ENCODE data around the gene HNRNPD.
A peak's percentile ranks its signal among the peaks of the same experiment; 100 is the strongest.
"Not testable (repeated sequence)": the region's sequence is repeated elsewhere in the genome, so short reads cannot be mapped to it uniquely, and the experiment has no call there.

The HNRNPD gene, protein sequence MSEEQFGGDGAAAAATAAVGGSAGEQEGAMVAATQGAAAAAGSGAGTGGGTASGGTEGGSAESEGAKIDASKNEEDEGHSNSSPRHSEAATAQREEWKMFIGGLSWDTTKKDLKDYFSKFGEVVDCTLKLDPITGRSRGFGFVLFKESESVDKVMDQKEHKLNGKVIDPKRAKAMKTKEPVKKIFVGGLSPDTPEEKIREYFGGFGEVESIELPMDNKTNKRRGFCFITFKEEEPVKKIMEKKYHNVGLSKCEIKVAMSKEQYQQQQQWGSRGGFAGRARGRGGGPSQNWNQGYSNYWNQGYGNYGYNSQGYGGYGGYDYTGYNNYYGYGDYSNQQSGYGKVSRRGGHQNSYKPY

DNA sequence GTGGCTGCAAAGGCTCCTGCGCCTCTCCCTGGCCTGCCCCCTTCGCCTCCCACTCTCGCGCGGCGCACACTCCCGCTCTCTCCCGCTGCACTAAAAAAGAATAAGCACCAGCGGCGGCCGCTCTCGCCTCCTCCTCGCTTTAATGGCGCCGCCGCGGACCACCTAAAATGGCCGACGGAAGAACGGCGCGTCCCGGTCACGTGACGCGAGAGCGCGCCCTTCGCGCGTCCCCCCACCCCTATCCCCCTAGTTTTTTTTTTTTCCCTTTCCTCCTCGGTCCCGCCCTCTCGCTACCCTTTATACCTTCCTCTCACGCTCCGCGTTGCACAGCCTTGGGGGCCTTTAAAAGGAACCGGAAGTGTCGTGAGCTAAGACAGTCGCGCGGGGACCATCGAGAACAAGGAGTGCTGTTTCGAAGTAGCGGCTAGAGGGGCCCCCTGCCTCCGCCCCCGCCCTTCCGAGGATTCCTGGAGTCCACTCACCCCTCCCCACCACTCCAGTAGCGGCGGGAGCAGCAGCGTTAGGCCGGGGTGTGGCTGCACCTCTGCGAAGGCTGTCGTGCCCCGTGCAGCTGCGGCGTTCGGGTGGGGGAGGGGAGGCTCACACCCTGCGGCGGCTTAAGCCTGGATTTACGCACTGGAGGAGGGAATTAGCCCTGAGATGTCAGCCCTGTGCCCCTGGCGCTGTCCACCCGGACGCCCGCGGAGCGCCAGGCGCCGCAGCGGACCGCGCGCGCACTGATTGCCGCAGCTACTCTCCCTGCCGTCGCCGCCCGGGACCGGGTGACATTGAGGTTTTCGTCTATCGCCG is at the start of gene HNRNPD:
Gene HNRNPD, minus strand, starts transcription at position 176 of the 810 bp plus-strand sequence. CDS start 313 bp downstream, outside the sequence.
- DNase-seq, result peak; percentile 99

DNA sequence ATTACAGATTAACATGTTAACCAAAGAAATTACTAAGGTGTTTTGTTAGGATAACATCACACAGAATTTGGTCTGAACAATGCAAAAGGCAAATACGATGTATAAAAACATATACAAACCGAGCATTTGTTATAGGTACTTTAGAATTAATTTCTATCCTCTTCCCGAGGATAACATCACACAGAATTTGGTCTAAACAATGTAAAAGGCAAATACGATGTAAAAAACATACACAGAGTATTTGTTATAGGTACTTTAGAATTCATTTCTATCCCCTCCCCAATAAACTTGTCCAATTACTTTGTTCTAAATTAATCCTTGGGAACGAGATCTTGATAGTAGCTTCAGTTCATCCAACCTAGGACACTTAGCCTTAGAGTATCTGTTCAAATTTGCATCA is 48.8 kb upstream of the HNRNPD start:
- no peak for DNase-seq

DNA sequence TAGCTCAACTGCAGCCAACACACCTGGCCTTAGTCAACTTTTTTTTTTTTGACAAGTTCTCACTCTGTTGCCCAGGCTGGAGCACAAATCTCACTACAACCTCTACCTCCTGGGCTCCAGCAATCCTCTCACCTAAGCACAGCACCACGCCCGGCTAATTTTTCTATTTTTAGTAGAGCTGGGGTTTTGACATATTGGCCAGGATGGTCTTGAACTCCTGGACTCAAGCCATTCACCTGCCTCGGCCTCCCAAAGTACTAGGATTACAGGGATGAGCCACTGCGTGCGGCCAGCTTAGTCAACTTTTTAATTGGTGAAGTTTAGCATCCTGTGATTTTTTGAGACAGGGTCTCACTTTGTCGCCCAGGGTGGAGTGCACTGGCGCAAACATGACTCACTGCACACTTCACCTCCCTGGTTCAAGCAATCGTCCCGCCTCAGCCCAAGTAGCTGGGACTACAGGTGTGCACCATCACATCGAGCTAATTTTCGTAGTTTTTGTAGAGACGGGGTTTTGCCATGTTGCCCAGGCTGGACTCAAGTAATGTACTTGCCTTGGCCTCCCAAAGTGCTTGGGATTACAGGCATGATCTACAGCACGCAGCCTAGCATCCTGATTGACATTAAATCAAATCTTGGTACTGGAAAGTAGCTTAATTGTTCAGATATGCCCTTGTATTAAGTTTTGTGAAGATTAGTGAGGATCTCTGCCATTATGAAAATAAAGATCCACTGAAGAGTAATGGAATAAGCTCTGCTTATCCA is 48.2 kb upstream of the HNRNPD start:
- peak; percentile 14 for DNase-seq

DNA sequence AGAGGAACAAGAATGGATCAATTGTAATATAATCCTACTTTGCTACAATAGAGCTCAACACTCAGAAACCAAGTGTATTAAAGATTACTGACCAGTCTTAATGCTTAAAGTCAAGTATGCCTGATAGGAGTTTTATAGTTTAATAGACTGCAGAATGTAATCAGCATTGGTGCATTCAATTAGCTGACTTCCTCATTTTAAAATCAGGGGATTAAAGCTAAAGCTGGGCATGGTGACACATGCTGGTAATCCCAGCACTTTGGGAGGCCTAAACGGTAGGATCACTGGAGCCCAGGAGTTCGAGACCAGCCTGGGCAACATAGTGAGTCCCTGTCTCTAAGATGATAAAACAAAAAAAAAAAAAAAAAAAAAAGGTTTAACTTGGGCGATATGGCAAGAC is 45.7 kb upstream of the HNRNPD start:
- no peak for DNase-seq

- DNase-seq, result peak; percentile 13
Observed at GRCh38 chr4:82415922-82416365, 42.2 kb upstream of the HNRNPD start.

DNA sequence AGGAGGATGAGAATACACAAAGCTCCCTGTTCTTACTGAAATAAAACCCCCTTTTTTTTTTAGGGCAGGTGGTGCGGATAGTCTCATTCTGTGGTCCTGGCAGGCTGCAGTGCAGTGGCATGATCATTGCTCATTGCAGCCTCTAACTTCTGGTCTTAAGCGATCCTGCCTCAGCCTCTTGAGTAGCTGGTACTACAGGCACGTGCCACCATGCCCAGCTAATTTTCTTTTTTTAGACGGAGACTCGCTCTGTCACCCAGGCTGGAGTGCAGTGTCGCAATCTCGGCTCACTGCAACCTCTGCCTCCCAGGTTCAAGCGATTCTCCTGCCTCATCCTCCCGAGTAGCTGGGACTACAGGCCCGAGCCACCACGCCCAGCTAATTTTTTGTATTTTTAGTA is 41.3 kb upstream of the HNRNPD start:
- not testable (repeated sequence) for DNase-seq

GRCh38 chr4:82403725-82404124 is 29.9 kb upstream of the HNRNPD start:
- DNase-seq, result no peak

- no peak for DNase-seq
Observed at GRCh38 chr4:82402196-82402775, 28.5 kb upstream of the HNRNPD start.

- DNase-seq, result no peak
Observed at GRCh38 chr4:82401600-82401999, 27.8 kb upstream of the HNRNPD start.

DNA sequence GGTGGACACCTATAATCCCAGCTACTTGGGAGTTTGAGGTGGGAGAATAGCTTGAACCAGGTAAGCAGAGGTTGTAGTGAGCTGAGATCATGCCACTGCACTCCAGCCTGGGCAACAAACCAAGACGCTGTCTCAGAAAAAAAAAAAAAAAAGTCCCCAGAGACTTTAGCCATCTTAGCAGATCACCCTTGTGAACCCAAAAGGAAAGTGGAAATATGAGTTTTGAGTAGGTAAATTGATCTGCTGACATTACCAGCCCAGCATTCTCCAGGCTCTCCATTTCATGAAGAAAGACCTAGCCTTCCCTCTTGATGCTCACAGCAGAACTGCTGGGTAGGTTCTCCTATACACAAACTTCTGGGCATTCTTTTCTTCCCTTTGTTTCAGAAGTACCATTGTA is 24.5 kb upstream of the HNRNPD start:
- DNase-seq, result no peak

DNA sequence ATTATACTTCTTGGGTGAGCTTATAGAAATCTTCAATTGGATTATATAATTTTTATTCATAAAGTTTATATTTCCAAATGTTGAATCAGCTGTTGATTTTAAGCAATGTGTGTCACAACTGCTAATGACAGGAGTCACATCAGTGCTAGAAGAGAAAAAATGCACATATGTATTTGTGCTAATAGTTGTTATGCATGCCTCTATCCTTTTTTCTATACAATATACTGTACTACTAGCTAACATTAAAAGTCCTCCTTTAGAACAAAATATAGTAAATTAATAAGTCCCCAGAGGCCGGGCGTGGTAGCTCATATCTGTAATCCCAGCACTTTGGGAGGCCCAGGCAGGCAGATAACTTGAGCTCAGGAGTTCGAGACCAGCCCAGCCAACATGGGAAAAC is 23.7 kb upstream of the HNRNPD start:
- no peak for DNase-seq

- peak; percentile 49 for DNase-seq
Observed at GRCh38 chr4:82394896-82395295, 21.1 kb upstream of the HNRNPD start.

DNA sequence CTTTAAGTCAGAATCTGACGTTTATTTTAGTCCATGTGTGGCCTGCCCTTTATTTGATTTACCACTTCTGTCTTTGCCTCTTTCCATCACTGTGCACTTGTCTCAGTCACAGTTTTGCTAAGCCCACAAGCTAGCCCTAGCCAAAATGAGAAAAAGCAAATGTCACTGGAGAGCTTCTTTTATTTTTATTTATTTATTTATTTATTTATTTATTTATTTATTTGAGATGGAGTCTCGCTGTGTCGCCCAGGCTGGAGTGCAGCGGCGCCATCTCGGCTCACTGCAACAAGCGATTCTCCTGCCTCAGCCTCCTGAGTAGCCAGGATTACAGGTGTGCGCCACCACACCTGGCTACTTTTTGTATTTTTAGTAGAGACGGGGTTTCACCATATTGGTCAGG is 16.3 kb upstream of the HNRNPD start:
- DNase-seq, result not testable (repeated sequence)

- no peak for DNase-seq
Observed at GRCh38 chr4:82388405-82388804, 14.6 kb upstream of the HNRNPD start.

GRCh38 chr4:82386312-82386711 is 12.5 kb upstream of the HNRNPD start:
- not testable (repeated sequence) for DNase-seq

DNA sequence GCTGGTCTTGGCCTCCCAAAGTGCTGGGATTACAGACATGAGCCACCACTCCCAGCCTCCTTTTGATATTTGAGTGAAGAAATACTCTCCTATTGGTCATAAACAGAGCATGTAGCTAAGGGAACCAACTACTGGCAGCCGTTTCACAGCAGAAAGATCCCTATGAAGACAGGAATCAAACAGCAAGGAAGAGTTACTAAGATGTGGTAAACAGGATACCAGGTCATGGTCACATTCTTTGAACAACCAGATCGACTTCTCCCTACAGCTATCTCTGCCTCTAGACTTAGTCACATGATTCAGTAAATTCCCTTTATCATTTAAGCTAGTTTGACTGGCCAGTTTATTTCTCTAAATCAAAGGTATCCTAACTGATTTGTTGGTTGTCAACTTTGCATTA is 9.0 kb upstream of the HNRNPD start:
- DNase-seq, result no peak

GRCh38 chr4:82381661-82382296 is 8.0 kb upstream of the HNRNPD start:
- DNase-seq, result no peak

GRCh38 chr4:82381235-82381634 is 7.4 kb upstream of the HNRNPD start:
- no peak for DNase-seq

DNA sequence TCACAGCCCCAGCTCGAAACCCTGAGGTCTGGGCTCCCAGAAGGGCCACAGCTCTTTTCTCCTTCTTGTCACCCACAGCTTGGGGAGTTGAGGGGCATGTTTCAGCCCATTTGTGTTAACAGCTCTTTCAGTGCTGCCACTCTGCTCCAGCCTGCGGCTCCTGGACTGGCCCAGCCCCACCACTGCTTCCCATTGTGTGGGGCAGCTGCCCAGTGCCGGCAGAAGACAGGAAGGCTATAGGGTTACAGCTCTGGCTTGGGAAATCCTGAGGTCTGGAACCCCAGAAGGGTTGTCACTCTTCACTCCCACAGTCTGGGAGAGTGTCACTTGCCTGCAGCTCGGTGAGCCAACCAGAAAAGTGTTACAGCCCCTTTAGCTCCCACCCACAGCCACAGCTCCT is 7.0 kb upstream of the HNRNPD start:
- DNase-seq, result no peak

DNA sequence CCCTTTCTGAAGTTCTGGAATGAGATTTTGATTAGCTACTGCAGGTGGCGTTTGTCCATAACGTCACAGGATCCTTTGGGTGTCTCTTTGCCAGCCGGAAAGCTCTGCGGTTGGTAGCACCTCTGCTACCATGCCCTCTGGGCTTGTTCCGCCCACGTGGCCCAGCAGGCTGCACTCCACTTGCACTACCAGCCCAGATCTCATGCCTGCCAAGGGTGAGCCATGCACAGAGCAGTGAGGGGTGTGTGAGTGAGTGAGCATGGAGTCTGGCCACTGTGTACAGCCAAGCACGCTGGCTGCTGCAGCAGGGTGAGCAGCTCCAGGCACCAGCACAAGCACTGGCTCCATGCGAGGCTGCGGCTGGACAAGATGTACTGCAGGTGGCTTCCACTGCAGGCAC is 6.6 kb upstream of the HNRNPD start:
- no peak for DNase-seq

DNA sequence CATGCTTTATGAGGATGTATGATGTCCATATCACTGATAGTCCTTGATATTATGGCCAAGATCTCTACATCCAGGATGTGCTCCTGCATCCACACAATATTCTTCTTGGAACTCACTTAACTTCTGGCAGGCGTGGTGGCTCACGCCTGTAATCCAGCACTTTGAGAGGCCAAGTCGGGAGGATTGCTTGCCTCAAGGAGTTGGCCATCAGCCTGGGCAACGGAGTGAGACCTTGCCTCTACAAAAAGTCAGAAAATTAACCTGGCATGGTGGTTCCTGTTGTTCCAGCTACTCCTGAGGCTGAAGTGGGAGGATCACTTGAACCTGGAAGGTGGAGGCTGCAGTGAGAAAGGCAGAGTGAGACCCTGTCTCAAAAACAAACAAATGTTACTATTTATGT is 2.3 kb upstream of the HNRNPD start:
- no peak for DNase-seq

DNA sequence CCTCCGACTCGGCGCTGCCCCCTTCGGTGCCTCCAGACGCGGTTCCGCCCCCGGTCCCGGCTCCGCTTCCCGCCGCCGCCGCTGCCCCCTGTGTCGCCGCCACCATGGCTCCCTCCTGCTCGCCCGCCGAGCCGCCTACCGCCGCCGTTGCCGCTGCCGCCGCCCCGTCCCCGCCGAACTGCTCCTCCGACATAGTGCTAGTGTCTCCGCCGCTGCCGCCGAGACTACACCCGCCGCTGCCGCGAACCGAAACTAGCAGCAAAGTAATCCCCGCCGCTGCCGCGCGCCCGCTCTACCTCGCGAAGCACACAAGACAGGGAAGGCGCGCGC is 340 bp downstream of the HNRNPD start:
- no peak for DNase-seq

All from NCI-H69 (cell line).